Hematopoietic multipotent progenitor cell treated with erythropoietin and hydrocortisone succinate and interleukin-3 and kit ligand, for 6 days (in vitro differentiated cells): ENCODE measurements around the gene FUT1.
"Not testable (repeated sequence)": the region's sequence is repeated elsewhere in the genome, so short reads cannot be mapped to it uniquely, and the experiment has no call there.

ENCODE experiments used
- DNase-seq: peaks from one replicate; pipeline ENCODE4 v3.0.0-alpha.2; 2015

The FUT1 gene

GRCh38 chr19:48740164-48740972 is 12.1 kb downstream of the FUT1 start, which contains the start of gene RASIP1:
RASIP1 (minus strand) TSS chr19:48740610; CDS start chr19:48740282, 328 bp downstream.
- DNase-seq: no peak

DNA sequence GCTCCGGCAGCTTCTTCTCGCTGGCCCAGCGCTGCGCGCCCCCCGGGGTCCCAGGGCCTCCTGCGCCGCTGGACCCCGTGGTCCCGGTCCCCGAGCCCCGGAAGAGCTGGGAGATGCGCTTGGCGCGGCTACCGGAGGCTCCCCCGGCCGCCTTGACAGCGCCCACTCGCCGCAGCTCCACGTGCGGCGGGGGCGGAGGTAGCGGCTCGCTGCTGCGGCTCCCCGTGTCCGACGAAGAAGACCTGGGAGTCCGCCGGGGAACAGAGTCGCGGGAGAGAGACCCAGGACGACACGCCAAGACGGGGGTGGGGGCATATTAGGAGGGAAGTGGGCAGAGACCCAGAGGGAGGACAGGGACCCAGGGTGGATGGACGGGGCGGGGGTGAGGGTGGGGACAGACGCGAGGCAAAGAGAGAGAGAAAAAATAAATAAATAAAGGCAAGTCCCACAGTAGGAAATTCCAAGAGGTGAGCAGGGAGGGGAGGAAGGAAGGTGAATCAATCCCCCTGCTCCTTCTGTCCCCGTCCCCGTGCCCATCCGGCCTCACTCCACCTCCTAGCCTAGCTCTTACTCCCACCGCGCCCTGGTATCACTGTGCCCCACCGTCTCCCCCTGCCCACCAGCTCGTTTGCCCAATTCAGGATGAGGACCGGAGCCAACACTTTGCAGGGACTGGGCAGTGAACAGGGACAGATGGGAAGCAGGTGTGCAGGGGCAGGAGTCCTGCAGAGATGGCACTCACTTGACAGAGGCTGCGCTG is 12.9 kb downstream of the FUT1 start:
- DNase-seq: no peak

GRCh38 chr19:48738557-48739403 is 13.7 kb downstream of the FUT1 start:
- peak; percentile 94 for DNase-seq

DNA sequence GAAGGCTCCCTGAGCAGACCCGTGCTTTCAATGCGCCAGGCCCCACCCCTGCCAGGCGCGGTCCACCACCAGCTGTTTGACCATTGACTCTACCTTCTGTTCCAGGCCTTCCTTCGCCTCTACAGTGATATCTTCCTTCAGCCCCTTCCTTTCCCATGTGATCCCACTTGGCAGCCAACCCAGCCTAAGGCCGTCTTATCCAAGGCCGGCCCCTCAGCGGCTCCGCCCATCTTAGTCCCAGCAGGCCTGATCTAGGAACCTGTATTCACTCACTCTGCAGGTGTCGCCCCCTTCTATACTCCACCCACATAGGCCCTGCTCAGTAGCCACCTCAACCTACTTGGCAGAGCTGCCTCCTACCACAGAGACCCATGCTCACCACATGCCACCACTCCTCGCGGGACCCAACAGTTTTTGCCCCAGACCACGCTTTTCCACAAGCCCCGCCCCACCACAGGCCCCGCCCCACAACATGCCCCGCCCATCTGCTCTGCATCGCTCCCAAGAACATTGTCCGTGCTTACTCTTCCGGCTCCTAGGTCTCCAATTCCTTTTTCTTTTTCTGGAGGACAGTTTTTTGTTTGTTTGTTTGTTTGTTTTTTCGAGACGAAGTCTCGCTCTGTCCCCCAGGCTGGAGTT is 15.0 kb downstream of the FUT1 start:
- peak; percentile 57 for DNase-seq

GRCh38 chr19:48735031-48735615 is 17.3 kb downstream of the FUT1 start:
- peak; percentile 40 for DNase-seq

DNA sequence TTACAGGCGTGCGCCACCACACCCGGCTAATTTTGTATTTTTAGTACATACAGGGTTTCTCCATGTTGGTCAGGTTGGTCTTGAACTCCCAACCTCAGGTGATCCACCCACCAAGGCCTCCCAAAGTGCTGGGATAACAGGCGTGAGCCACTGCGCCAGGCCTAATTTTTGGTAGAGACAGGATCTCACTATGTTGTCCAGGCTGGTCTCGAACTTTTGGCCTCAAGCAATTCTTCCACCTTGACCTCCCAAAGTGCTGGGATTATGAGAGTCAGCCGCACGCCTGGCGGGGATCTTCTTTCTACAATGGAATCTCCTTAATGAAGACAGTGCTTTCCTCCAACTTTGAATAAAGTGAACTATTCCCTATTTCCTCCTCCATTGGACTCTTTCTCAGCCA is 17.8 kb downstream of the FUT1 start:
- no peak for DNase-seq

GRCh38 chr19:48731452-48731851 is 21.0 kb downstream of the FUT1 start:
- no peak for DNase-seq

DNA sequence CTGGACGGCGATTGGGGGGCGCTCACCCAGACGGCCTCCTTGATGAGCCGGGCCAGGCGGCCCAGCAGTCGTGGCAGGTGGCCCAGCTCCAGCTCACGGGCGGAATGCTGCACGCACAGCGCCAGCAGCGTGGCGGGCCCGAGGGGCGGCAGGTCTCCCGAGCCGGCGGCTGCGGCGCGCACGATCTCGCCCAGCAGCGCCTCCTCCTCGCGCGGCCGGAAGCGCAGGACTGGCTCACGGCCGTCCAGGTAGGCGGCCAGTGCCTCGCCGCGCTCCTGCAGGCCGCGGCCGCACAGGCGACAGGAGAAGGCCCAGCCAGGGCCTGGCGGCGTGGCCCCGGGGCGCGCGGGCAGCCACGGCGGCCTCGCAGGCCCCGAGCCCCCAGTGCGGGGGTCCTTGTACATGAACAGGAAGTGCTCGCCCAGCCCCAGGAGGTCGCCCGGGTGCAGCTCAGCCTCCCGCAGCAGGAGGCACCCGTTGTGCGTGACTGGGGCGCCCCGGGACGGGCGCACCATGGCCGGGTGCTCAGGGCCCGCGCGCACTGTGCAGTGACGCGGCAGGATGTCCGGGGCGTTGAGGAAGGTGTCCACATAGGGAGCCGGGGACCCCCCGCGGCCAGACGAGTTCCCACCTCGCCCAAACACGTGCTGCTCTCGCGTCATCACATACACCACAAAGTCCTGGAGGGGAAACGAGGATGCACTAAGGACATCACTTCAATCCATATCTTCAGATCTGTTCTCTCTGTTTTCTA is 23.4 kb downstream of the FUT1 start:
- DNase-seq: no peak

DNA sequence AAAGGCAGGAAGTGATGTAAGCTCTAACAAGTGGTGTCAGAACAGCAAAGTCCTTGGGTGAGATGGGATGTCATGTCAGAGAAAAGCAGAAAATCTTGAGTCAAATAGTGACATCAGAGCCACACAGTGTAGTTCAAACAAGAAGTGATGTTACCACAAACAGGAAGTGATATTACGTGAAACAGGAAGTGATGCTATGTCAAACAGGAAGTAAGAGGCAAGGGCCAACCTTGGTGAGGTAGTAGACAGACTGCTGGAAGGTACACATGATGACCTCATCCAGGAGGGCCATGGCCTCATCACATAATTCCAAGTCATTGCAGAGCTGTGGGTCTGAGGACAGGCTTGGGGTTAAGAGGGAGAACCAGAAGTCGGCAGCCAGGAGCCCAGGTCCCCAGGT is 25.9 kb downstream of the FUT1 start:
- peak; percentile 46 for DNase-seq

DNA sequence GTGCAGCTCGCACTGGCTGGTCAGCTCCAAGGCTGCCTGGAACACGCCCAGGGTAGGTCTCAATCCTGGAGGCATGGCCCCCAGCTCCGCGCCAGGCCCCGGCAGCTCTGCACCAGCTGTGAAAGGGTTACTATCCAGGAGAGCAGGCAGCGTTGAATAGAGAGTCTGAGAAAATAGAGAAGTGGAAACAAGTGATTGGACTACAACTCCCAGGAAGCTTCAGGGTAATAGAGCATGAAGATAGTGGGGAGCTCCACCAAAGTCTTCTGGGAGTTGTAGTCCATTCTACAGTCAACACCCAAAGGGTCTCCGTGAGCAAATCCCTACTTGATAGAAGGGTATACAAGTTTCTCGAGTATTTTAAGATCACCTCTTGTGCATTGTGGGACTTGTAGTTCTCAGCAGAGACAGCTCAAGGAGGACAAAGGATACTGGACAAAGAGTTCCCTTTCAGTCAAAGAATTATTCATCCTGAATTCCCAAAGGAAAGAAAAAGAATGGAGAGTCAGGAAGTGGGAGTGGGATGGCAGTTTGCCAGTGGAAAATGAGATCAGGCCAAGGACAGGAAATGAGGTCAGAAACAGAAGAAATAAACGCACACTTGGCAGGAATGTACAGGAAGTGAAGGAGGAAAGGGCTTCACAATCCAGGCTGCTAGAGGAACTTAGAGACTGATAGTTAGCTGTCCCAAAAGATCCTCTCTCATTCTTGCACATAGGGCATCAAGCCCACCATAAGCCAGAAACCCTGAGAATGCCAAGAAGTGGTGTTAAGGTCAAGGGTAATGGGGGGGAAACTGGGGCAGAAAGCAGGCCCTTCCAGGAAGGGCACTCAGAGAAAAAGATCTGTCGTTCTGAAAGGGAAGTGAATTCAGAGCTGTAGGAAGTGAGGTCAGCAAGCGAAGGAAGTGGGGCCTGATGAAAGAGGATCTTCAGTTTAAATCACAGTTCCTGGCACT is 27.4 kb downstream of the FUT1 start:
- peak; percentile 92 for DNase-seq

DNA sequence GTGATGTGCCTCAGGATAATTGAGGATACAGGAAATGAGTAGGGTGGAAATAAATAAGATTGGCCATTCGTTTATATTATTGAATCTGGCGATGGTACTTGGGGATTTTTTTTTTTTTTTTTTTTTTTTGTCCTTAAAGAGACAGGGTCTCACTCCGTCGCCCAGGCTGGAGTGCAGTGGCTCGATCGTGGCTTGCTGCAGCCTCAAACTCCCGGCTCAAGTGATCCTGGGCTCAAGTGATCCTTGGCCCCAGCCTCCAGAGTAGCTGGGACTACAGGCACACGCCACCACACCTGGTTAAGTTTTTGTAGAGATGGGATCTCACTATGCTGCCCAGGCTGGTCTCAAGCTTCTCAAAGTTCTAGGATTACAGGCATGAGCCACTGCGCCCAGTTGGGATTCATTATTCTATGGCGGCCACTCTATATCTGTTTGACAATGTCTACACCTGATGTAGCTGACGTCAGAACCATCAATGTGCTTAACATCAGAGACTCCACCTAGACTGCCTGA is 30.2 kb downstream of the FUT1 start:
- no peak for DNase-seq

DNA sequence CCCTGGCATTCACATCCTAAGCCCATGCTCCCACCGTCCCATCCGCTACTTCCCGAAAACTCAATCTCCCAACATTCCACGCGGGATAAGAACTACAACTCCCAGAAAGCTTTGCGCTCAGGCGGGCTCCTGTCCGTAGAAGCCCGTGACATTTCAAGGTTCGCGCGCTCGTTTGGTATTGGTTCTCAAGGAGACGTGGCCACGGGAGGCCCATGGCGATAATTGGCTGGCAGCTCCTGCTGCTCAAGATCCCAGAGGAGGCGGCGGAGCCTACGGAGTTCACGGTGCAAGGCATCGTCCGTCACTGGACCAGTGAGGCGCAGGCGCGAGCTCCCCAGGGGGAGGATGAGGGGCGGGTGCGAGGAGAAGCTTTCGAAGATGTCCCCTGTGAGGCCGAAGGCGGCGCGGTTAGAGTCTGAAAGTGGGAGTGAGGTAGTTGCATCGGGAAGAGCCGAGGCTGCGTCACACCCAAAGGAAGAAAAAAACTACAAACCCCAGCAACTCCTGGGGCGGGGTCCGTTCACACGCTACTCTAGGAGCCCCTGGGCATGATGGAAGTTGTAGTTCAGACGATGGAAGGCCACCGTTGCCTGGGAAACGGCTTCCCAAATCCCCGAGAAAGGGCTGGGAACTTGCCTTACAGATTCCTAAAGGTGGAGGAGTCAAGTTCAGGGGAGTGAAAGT is 31.7 kb downstream of the FUT1 start:
- DNase-seq: peak; percentile 99

DNA sequence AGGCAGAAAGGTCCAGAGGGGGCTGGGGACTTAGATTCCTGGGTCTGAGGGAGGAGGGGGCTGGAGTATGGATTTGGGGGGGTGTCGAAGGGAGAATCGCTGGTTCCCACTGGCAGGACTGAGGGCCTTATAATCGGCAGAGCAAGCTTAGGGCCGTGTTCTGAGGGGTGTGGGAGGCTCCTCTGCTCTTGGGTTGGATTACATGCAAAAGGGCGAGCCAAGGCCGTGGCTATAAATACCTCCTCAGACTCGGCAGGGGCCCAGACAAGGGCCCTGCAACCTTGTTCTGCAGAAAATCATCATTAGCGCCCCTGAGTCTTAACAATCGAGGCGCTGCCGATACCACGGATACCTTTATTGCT is 32.2 kb downstream of the FUT1 start:
- DNase-seq: no peak

- DNase-seq: no peak
Measured at GRCh38 chr19:48719263-48720171, 32.9 kb downstream of the FUT1 start, which contains the start of gene MAMSTR. MAMSTR (minus strand) TSS chr19:48719725; CDS start chr19:48719031, 694 bp downstream.

DNA sequence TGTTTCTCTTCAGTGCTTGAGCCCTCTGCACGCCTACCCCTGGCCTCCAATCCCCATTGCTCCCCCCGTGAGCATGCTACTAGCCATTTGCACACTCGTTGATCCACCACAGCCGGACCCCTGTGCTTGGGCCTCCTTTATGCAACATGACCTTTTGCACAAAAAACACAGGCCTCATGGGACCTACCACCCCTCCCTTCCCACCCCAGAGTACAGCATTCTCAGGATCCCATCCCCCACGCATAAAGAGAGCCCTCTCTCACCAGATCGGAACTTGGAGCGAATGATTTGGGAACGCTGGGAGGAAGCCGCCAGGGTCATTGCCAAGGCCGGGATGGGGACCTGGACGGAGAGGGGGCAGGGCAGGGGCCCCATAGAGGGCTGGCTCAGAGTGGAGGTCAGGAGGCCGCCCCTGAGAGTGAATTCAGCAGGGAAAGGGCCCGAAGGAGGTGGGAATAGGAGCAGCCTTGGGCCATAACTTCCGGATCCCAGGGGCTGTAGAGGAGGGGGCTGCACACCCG is 33.7 kb downstream of the FUT1 start:
- no peak for DNase-seq

GRCh38 chr19:48718106-48718505 is 34.3 kb downstream of the FUT1 start:
- not testable (repeated sequence) for DNase-seq

GRCh38 chr19:48716562-48717291 is 35.7 kb downstream of the FUT1 start:
- DNase-seq: peak; percentile 58
